Activated B cell treated with CpG ODN at 0.5 μM for 24 hours (primary cell): ENCODE measurements around the gene SLC38A9. TPM values are rescaled to one million over a fixed set of nuclear protein-coding genes. Genes with fewer than 3 reads are reported as not detected.

Source experiments
- ATAC-seq: fragments of 200-7000 bp; cut with Tn5 transposase; one replicate; pipeline ENCODE4 v1.10.0; 2021; ENCODE audit warnings: low read depth, mild to moderate bottlenecking, moderate library complexity
- CTCF ChIA-PET: fragments of 350-600 bp; sonication (Branson Sonifier 250); formaldehyde crosslinking; loops from one replicate; lab custom pipeline; 2021; ENCODE audit warnings: antibody characterized with exemption; lab: Charles Lee
- POLR2A ChIA-PET: fragments of 350-600 bp; sonication (Branson Sonifier 250); formaldehyde crosslinking; loops from one replicate; lab custom pipeline; 2021; ENCODE audit warnings: antibody characterized with exemption; lab: Charles Lee
- DNase-seq: peaks from one replicate; pipeline ENCODE4 v3.0.0; 2022
- H3K27ac Mint-ChIP-seq: one replicate; pipeline ENCODE4 v1.8.0; 2020; ENCODE audit warnings: mixed read lengths
- H3K27me3 Mint-ChIP-seq: one replicate; pipeline ENCODE4 v1.8.0; 2021; ENCODE audit warnings: mixed read lengths
- H3K36me3 Mint-ChIP-seq: one replicate; pipeline ENCODE4 v1.8.0; 2021; ENCODE audit warnings: low read depth, mixed read lengths
- H3K4me1 Mint-ChIP-seq: one replicate; pipeline ENCODE4 v1.8.0; 2021; ENCODE audit warnings: mixed read lengths
- H3K4me3 Mint-ChIP-seq: one replicate; pipeline ENCODE4 v1.8.0; 2020; ENCODE audit warnings: mild to moderate bottlenecking, mixed read lengths
- H3K9me3 Mint-ChIP-seq: one replicate; pipeline ENCODE4 v1.8.0; 2020; ENCODE audit warnings: mixed read lengths
- intact Hi-C: fragments of 100-400 bp; cut with micrococcal nuclease; formaldehyde crosslinking; loops from one replicate; pipeline ENCODE4 v1.15.1; 2024
- total RNA-seq: library from RNA; stranded (reverse); gene quantifications from 2 replicates; pipeline ENCODE4 v1.2.3, GENCODE V29; 2022
- TF ChIP-seq, protein P1 (sequence below): fragments of 200-600 bp; IDR thresholded peaks from one replicate; pipeline ENCODE4 v1.8.0; 2022; ENCODE audit warnings: antibody characterized with exemption, mild to moderate bottlenecking

SLC38A9 gene
- total RNA-seq, 1 donor from 2014 or later: 29.9 TPM

DNA sequence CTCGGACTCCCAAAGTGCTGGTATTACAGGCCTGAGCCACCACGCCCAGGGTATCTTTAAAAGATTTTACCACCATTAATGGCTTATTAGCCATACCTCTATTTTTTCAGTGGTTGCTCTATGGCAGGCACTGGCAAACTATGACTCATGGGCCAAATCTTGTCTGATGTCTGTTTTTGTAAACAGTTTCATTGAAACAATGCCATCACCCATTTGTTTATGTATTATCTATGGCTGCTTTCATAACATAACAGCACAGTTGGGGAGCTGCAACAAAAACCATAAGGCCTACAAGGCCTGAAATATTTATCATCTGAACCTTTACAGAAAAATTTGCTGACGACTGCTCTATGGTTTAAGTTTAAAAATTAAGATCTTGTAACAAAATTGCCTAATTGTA is 66.8 kb downstream of the SLC38A9 start:
- ATAC-seq: no peak
- intact Hi-C loops: no loop called here
- Mint-ChIP-seq H3K27me3 (no peaks in the 10 kb centered on the region), H3K36me3 (peaks cover 59% of the 10 kb centered on the region), H3K27ac (no peak overlapping the region), H3K4me3 (no peak overlapping the region), H3K9me3 (no peaks in the 10 kb centered on the region), H3K4me1 (no peaks in the 10 kb centered on the region)
- DNase-seq: no peak
- POLR2A ChIA-PET: no interaction called here
- CTCF ChIA-PET: no interaction called here
- TF ChIP-seq, protein P1, sequence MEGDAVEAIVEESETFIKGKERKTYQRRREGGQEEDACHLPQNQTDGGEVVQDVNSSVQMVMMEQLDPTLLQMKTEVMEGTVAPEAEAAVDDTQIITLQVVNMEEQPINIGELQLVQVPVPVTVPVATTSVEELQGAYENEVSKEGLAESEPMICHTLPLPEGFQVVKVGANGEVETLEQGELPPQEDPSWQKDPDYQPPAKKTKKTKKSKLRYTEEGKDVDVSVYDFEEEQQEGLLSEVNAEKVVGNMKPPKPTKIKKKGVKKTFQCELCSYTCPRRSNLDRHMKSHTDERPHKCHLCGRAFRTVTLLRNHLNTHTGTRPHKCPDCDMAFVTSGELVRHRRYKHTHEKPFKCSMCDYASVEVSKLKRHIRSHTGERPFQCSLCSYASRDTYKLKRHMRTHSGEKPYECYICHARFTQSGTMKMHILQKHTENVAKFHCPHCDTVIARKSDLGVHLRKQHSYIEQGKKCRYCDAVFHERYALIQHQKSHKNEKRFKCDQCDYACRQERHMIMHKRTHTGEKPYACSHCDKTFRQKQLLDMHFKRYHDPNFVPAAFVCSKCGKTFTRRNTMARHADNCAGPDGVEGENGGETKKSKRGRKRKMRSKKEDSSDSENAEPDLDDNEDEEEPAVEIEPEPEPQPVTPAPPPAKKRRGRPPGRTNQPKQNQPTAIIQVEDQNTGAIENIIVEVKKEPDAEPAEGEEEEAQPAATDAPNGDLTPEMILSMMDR: no peak

DNA sequence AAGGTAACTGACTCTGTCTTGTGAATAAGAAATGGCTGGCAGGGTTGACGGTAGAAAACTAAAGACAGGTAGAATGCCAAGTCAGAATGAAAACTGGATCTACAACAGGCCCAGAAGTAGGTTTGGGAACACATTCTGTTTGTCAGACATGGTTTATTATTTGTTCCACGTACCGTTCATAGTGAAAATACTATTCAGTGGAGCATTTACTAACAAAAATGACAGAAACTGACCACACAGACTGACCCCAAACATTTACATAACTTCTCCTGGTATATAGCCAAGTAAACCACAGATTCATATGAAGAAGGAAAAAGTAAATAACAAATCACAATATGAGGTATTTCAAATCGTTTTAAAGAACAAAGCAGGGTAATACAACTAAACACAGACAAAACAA is 73.7 kb downstream of the SLC38A9 start:
- Mint-ChIP-seq H3K36me3 (peaks cover 49% of the 10 kb centered on the region), H3K27me3 (no peaks in the 10 kb centered on the region), H3K9me3 (no peaks in the 10 kb centered on the region), H3K27ac (no peak overlapping the region), H3K4me3 (no peak overlapping the region), H3K4me1 (no peaks in the 10 kb centered on the region)
- intact Hi-C loops: no loop called here
- no peak for DNase-seq
- ChIA-PET CTCF (no interaction called here), POLR2A (no interaction called here)
- TF ChIP-seq, protein P1: no peak
- no peak for ATAC-seq

DNA sequence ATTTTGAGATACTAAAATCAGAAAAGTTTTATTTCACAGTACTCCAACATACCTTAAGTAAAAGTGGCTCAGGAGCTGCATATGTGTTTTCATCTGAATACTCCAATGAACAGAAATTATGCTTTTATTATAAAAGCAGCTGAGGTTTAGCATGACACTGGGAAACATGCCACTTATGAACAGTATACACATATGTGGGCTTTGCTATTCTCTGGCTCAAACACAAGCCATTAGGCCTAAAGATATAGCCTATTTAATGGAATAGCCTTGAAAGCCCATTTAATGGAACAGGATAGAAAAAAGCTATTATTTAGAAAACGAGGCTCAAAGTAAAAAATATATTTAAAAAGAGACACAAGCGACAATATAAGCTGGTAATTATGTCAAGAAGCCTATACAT is 74.1 kb downstream of the SLC38A9 start:
- TF ChIP-seq, protein P1: no peak
- intact Hi-C loops: no loop called here
- Mint-ChIP-seq H3K9me3 (no peaks in the 10 kb centered on the region), H3K27ac (no peak overlapping the region), H3K4me3 (no peak overlapping the region), H3K4me1 (no peaks in the 10 kb centered on the region), H3K36me3 (peaks cover 48% of the 10 kb centered on the region), H3K27me3 (no peaks in the 10 kb centered on the region)
- POLR2A ChIA-PET: no interaction called here
- DNase-seq (no peak), ATAC-seq (no peak)
- CTCF ChIA-PET: no interaction called here

DNA sequence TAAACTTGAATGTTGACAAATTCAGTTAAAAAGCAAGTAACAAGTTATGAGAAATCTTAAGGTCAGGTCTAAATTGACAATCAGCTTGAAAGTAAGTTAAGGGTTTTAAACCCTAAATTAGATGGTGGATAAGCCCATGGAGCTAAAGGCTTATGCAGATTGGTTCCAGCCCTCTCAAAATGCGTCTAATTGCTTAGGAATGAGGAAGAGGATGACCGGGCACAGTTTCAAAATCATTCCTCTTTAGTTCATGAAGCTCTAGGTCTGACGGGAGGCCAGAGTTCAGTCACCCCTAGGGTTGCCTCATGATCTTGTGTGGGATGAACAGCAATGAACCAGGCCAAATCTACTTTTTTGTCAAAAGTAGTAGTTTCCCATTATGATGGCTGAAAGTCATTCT is 75.4 kb downstream of the SLC38A9 start:
- Mint-ChIP-seq H3K4me1 (no peaks in the 10 kb centered on the region), H3K27me3 (no peaks in the 10 kb centered on the region), H3K27ac (no peak overlapping the region), H3K4me3 (no peak overlapping the region), H3K36me3 (peaks cover 43% of the 10 kb centered on the region), H3K9me3 (no peaks in the 10 kb centered on the region)
- ATAC-seq: no peak
- intact Hi-C loops: no loop called here
- no peak for DNase-seq
- TF ChIP-seq, protein P1: no peak
- POLR2A ChIA-PET: no interaction called here
- CTCF ChIA-PET: interaction anchor here (0.9 kb wide), 1 partner anchor 55 kb away, joined by 3 read pairs; no protein-coding TSS in a partner anchor

DNA sequence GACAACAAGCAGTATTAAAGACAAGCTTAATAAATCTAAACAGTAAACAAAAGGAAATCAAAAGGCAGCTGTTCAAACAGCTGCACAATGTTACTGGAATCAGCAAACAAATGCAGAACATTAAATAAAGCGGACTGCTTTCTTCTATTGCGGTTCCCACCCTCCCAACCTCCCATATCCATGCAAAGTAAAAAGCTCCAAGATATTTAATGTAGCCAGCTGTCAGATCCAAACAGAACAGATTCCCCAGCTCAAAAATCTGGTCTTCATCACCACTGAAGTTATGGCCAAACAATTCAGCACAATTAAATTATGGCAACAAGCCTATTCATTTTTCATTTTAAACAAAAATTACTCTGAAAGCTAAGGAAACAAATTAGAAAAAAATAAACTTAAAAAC is 75.9 kb downstream of the SLC38A9 start:
- ChIA-PET CTCF (interaction anchor here (0.9 kb wide), 1 partner anchor 56 kb away, joined by 3 read pairs; no protein-coding TSS in a partner anchor), POLR2A (no interaction called here)
- no peak overlapping the region for H3K27ac Mint-ChIP-seq

More for the DNA sequence above, 75.9 kb downstream of the SLC38A9 start:
- DNase-seq (no peak), ATAC-seq (no peak)
- TF ChIP-seq, protein P1: no peak
- no peaks in the 10 kb centered on the region for H3K9me3 Mint-ChIP-seq
- H3K36me3 Mint-ChIP-seq: peaks cover 41% of the 10 kb centered on the region
- H3K4me3 Mint-ChIP-seq: no peak overlapping the region
- intact Hi-C loops: no loop called here
- H3K4me1 Mint-ChIP-seq: no peaks in the 10 kb centered on the region
- H3K27me3 Mint-ChIP-seq: no peaks in the 10 kb centered on the region
